Suprapubic skin (tissue), 4 donors: ENCODE measurements around the gene NUP62. TPM values are rescaled to one million over a fixed set of nuclear protein-coding genes. Genes with fewer than 3 reads are reported as not detected.

Experiments
- DNase-seq, 2 donors: peaks; one replicate each; pipeline ENCODE4 v3.0.0-alpha.2; 2019; ENCODE audit warnings: low spot score in 2 of 2
- H3K27ac ChIP-seq: fragments of 200-600 bp; sonication (generic); one replicate; pipeline ENCODE4 v1.5.1; 2019
- H3K27me3 ChIP-seq: fragments of 200-600 bp; sonication (generic); one replicate; pipeline ENCODE4 v1.5.1; 2019
- H3K36me3 ChIP-seq: fragments of 200-600 bp; sonication (generic); one replicate; pipeline ENCODE4 v1.5.1; 2019
- H3K4me1 ChIP-seq: fragments of 200-600 bp; sonication (generic); one replicate; pipeline ENCODE4 v1.5.1; 2019
- H3K4me3 ChIP-seq: fragments of 200-600 bp; sonication (generic); one replicate; pipeline ENCODE4 v1.5.1; 2019; ENCODE audit warnings: mild to moderate bottlenecking
- H3K9me3 ChIP-seq: fragments of 200-600 bp; sonication (generic); one replicate; pipeline ENCODE4 v1.5.1; 2019
- EP300 ChIP-seq: sonication (generic); formaldehyde crosslinking; IDR thresholded peaks from one replicate; pipeline ENCODE4 v1.6.1; 2017; ENCODE audit warnings: antibody characterized with exemption
- POLR2A ChIP-seq, 2 donors: fragments of 450-650 bp; IDR thresholded peaks; one replicate each; pipeline ENCODE4 v1.6.1; 2017; ENCODE audit warnings: antibody characterized with exemption in 2 of 2, mild to moderate bottlenecking in 2 of 2, moderate library complexity in 2 of 2
- POLR2AphosphoS5 ChIP-seq, 3 donors: sonication (generic); formaldehyde crosslinking; IDR thresholded peaks; one replicate each; pipeline ENCODE4 v1.6.1; 2017; ENCODE audit warnings: antibody characterized with exemption in 3 of 3
- WGBS: methylation state at CpG from one replicate; pipeline ENCODE4 v1.1.5; 2018; 5-methylcytosine and 5-hydroxymethylcytosine counted together
- total RNA-seq, 4 donors: library from RNA; depleted of rRNA; stranded (reverse); fragments of >200 nt; gene quantifications; one replicate each; pipeline ENCODE4 v1.1.0, GENCODE V29; 2016
- TF ChIP-seq, protein P1 (sequence below), 2 donors: fragments of 200-600 bp in 1 of 2; fragments of 450-650 bp in 1 of 2; sonication (generic) in 1 of 2; IDR thresholded peaks; one replicate each; pipeline ENCODE4 v1.5.1; 2016 to 2019; ENCODE audit warnings: antibody characterized with exemption in 2 of 2, mild to moderate bottlenecking in 1 of 2, moderate library complexity in 1 of 2

Gene NUP62
- total RNA-seq, 4 donors from 2014 or later, result 40.3 to 46.2 (median 44.6) TPM

DNA sequence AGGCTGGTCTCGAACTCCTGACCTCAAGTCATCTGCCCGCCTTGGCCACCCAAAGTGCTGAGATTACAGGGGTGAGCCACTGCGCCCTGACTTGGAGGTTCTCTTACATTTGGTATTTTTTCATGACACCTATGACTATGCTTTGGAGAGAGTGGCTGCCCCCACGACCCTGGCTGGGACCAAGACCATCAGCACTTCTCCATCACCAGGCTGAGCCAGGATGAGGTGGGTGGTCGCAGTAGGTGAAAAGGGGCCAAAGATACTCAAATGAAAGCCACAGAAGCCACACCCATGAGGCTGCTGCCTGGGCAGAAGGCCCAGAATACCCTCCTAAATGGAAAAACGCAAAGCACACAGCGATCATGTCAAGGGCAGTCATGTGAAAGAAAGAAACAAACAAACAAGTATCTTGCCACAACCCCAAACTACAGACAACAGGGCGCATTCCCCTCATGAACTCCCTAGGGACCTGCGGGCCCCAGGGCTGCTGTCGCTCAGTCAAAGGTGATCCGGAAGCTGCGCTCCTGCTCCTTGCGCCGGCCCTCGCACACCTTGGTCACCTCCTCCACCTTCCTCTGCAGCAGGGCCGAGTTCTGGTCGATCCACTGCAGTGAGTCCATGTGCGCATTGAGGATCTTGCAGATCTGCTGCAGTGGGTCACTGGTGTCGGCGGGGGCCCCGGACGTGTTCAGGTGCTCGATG is 21.4 kb downstream of the NUP62 start:
- no peak overlapping the region for H3K4me3 ChIP-seq
- TF ChIP-seq EP300 (no peak), POLR2A (IDR thresholded peaks at IDR 0.05) (no peak), POLR2AphosphoS5 (IDR thresholded peaks at IDR 0.05) (no peak)
- TF ChIP-seq, protein P1, sequence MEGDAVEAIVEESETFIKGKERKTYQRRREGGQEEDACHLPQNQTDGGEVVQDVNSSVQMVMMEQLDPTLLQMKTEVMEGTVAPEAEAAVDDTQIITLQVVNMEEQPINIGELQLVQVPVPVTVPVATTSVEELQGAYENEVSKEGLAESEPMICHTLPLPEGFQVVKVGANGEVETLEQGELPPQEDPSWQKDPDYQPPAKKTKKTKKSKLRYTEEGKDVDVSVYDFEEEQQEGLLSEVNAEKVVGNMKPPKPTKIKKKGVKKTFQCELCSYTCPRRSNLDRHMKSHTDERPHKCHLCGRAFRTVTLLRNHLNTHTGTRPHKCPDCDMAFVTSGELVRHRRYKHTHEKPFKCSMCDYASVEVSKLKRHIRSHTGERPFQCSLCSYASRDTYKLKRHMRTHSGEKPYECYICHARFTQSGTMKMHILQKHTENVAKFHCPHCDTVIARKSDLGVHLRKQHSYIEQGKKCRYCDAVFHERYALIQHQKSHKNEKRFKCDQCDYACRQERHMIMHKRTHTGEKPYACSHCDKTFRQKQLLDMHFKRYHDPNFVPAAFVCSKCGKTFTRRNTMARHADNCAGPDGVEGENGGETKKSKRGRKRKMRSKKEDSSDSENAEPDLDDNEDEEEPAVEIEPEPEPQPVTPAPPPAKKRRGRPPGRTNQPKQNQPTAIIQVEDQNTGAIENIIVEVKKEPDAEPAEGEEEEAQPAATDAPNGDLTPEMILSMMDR (IDR thresholded peaks at IDR 0.05), result no peak
- H3K36me3 ChIP-seq, result peaks cover 38% of the 10 kb centered on the region

DNA sequence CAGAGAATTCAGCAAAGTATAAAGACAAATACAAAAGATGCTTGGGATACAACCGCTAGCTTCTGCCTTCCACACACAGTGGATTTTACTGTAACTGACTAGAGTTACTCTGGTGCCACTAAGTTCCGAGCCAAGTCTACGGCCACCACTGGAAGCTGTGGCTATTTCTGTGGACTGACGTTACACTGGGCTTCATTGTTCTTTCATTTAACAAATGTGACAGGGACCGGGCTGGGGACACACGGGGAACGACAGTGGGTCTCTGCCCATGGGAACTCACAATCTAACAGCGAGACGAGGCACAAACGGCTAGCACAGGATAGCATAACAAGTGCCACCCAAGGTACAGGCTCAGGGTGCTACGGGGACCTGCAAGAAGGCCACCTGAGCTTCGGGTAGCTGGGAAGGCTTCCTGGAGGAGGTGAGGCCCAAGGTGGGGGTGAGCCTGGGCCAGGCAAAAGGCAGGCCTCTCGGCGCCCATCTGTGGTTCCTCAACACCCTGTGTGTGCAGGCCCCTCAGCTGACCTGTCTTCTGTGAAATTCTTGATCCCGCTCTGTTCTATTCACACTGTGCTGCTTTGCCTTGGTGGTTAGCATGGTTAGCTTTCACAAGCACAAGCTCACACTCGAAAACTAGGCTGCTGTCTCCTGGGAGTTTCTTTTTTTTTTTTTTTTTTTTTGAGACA is 22.3 kb downstream of the NUP62 start:
- TF ChIP-seq, protein P1 (IDR thresholded peaks at IDR 0.05), result no peak
- TF ChIP-seq POLR2AphosphoS5 (IDR thresholded peaks at IDR 0.05), result no peak
- TF ChIP-seq EP300, result no peak
- no peak for TF ChIP-seq POLR2A (IDR thresholded peaks at IDR 0.05)
- Histone ChIP-seq H3K27ac (no peak overlapping the region), H3K27me3 (no peaks in the 10 kb centered on the region), H3K9me3 (no peaks in the 10 kb centered on the region), H3K36me3 (peaks cover 34% of the 10 kb centered on the region), H3K4me1 (no peaks in the 10 kb centered on the region), H3K4me3 (no peak overlapping the region)
- DNase-seq, result no peak
- WGBS, result 95% methylated on average over 16 of the region's 16 CpGs

More for the DNA sequence above, 21.4 kb downstream of the NUP62 start:
- WGBS, result 91% methylated on average over 23 of the region's 23 CpGs
- no peak overlapping the region for H3K27ac ChIP-seq
- H3K4me1 ChIP-seq, result no peaks in the 10 kb centered on the region
- DNase-seq, result no peak
- H3K9me3 ChIP-seq, result no peaks in the 10 kb centered on the region
- H3K27me3 ChIP-seq, result no peaks in the 10 kb centered on the region

DNA sequence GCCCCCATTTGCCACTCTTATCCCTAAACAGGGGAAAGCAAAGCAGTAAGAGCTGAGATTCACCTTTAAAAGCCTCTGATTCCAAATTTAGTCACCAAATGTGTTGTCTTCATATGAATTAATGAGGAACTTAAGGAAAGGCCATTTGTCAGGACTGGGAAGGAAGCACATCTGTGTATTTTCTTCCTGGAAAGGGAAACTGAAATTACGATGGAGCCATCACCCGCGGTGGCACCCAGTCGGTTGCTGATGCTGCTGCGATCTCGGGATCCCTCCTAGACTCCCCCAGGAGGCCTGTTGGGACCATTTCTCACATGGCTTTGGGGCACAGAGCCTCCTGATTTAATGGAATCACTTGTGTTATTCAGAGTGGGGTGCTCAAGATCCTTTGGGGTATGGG is 25.2 kb downstream of the NUP62 start:
- 70% methylated on average over 6 of the region's 6 CpGs for WGBS
- Histone ChIP-seq H3K27ac (no peak overlapping the region), H3K36me3 (peaks cover 27% of the 10 kb centered on the region), H3K27me3 (no peaks in the 10 kb centered on the region), H3K9me3 (no peaks in the 10 kb centered on the region), H3K4me3 (no peak overlapping the region), H3K4me1 (no peaks in the 10 kb centered on the region)
- no peak for DNase-seq
- TF ChIP-seq, protein P1 (IDR thresholded peaks at IDR 0.05), result no peak
- TF ChIP-seq POLR2A (IDR thresholded peaks at IDR 0.05) (no peak), EP300 (no peak), POLR2AphosphoS5 (IDR thresholded peaks at IDR 0.05) (no peak)

DNA sequence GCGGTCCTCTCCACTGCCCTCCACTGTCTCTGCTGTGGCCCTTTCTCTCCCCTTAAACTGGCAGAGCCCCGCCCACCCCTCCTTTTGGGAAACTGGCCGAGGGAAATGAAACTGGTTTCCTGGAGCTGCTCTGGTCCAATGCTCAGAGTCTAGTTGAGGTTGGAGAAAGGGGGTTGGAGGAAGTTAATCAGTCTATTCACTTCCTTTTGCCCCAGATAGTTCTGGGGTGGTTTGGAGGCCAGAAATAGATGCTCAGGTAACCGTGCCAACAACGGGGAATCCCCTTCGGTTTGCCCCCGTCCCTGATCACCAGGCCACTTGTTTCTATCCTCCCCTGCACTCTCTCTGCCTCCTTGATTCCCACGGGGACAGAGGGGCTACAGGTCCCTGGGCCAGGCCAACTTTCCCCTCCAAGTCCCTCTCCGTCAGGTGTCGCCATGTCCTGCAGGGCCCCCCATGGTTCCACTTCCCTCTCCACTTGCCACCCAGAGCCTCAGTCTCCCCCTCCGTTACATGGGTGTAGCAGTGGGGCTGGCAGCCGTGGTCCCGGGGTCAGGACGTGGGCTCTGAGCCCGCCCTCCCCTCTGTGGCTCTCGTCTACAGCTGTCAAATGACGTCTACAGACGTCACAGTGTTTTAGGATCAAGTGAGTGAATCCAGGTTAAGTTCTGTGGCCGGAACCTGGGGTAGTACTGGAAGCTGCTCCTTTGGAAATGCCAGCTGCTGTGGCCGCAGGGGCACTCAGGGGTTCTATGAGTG is 32.3 kb downstream of the NUP62 start, which contains the start of gene IL4I1:
Gene IL4I1 (minus strand): TSS at position 25 of the 759 bp plus-strand sequence. CDS start 727 bp downstream, outside the sequence.
- TF ChIP-seq POLR2A (IDR thresholded peaks at IDR 0.05), result no peak
- TF ChIP-seq, protein P1 (IDR thresholded peaks at IDR 0.05), result no peak
- no peak for TF ChIP-seq EP300
- TF ChIP-seq POLR2AphosphoS5 (IDR thresholded peaks at IDR 0.05), result no peak
- 19% methylated on average over 19 of the region's 20 CpGs for WGBS
- peak within 1 kb of the TSS; percentile 5 for H3K4me3 ChIP-seq

More for the DNA sequence above, 32.3 kb downstream of the NUP62 start, which contains the start of gene IL4I1:
- Histone ChIP-seq H3K27ac (peak within 1 kb of the TSS; percentile 51), H3K36me3 (no peaks in the 10 kb centered on the region), H3K27me3 (no peaks in the 10 kb centered on the region), H3K4me1 (peaks cover 19% of the 10 kb centered on the region), H3K9me3 (no peaks in the 10 kb centered on the region)
- no peak for DNase-seq
